Osteocyte (in vitro differentiated cells): ENCODE data around the gene NRXN2. TPM values are rescaled to one million over a fixed set of nuclear protein-coding genes. Genes with fewer than 3 reads are reported as not detected.

Experiments used
- DNase-seq: peaks from one replicate; pipeline ENCODE4 v3.0.0; 2021; ENCODE audit warnings: mixed read lengths; ENCODE audit not compliant: unreplicated experiment; ENCODE audit errors: extremely low spot score
- H3K27ac Mint-ChIP-seq: one replicate; pipeline ENCODE4 v1.8.0; 2021; ENCODE audit warnings: mild to moderate bottlenecking, mixed read lengths; ENCODE audit not compliant: unreplicated experiment
- H3K27me3 Mint-ChIP-seq: one replicate; pipeline ENCODE4 v1.8.0; 2021; ENCODE audit warnings: mixed read lengths; ENCODE audit not compliant: unreplicated experiment
- H3K36me3 Mint-ChIP-seq: one replicate; pipeline ENCODE4 v1.8.0; 2021; ENCODE audit warnings: mixed read lengths; ENCODE audit not compliant: unreplicated experiment
- H3K4me1 Mint-ChIP-seq: one replicate; pipeline ENCODE4 v1.8.0; 2021; ENCODE audit warnings: mixed read lengths; ENCODE audit not compliant: unreplicated experiment
- H3K4me3 Mint-ChIP-seq: one replicate; pipeline ENCODE4 v1.8.0; 2021; ENCODE audit warnings: mild to moderate bottlenecking, moderate library complexity, mixed read lengths; ENCODE audit not compliant: unreplicated experiment
- H3K9me3 Mint-ChIP-seq: one replicate; pipeline ENCODE4 v1.8.0; 2021; ENCODE audit warnings: mixed read lengths; ENCODE audit not compliant: unreplicated experiment
- total RNA-seq: library from RNA; stranded (reverse); gene quantifications from 2 replicates; pipeline ENCODE4 v1.2.1, GENCODE V29; 2021
- TF ChIP-seq, protein P1 (sequence below): fragments of 200-600 bp; sonication (generic); IDR thresholded peaks from 2 replicates; pipeline ENCODE4 v1.5.0; 2021; ENCODE audit warnings: antibody characterized with exemption, mild to moderate bottlenecking, moderate library complexity

NRXN2 gene
- total RNA-seq, 1 donor from 2014 or later, result 2.6 TPM

DNA sequence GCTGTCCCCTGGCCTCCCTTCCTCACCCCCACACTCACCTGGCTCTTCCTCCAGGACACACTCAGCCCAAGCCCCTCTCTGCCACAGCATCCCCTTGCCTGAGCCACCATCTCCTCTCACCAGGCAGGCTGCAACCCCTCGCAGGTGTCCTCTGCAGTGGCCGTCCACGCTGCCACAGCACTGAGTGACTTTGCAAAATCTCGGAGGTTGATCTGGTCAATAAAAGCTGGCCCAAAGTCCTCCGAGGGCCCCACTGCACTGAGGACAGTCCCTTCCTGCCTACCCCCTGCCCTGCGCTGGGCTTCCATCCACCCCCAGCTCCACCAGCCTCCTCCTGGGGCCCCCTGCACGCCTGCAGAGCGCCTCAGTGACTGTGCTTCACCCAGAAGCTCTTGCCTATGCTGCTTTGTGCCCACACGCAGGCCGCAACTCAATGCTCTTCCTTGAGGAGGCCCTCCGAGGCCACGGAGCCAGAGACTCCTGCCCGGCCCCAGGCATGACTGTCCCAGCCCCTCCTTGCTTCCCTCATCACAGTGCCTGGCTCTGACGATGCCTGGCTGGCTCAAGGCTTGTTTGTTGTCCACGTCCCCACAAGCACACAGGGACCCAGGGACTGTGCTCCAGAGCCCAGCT lies 162.7 kb downstream of the NRXN2 start:
- Mint-ChIP-seq H3K27ac (no peak overlapping the region), H3K4me1 (peaks cover 5% of the 10 kb centered on the region), H3K9me3 (no peaks in the 10 kb centered on the region), H3K27me3 (peaks cover 9% of the 10 kb centered on the region), H3K36me3 (no peaks in the 10 kb centered on the region), H3K4me3 (no peak overlapping the region)
- no peak for DNase-seq
- TF ChIP-seq, protein P1, sequence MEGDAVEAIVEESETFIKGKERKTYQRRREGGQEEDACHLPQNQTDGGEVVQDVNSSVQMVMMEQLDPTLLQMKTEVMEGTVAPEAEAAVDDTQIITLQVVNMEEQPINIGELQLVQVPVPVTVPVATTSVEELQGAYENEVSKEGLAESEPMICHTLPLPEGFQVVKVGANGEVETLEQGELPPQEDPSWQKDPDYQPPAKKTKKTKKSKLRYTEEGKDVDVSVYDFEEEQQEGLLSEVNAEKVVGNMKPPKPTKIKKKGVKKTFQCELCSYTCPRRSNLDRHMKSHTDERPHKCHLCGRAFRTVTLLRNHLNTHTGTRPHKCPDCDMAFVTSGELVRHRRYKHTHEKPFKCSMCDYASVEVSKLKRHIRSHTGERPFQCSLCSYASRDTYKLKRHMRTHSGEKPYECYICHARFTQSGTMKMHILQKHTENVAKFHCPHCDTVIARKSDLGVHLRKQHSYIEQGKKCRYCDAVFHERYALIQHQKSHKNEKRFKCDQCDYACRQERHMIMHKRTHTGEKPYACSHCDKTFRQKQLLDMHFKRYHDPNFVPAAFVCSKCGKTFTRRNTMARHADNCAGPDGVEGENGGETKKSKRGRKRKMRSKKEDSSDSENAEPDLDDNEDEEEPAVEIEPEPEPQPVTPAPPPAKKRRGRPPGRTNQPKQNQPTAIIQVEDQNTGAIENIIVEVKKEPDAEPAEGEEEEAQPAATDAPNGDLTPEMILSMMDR, result no peak

DNA sequence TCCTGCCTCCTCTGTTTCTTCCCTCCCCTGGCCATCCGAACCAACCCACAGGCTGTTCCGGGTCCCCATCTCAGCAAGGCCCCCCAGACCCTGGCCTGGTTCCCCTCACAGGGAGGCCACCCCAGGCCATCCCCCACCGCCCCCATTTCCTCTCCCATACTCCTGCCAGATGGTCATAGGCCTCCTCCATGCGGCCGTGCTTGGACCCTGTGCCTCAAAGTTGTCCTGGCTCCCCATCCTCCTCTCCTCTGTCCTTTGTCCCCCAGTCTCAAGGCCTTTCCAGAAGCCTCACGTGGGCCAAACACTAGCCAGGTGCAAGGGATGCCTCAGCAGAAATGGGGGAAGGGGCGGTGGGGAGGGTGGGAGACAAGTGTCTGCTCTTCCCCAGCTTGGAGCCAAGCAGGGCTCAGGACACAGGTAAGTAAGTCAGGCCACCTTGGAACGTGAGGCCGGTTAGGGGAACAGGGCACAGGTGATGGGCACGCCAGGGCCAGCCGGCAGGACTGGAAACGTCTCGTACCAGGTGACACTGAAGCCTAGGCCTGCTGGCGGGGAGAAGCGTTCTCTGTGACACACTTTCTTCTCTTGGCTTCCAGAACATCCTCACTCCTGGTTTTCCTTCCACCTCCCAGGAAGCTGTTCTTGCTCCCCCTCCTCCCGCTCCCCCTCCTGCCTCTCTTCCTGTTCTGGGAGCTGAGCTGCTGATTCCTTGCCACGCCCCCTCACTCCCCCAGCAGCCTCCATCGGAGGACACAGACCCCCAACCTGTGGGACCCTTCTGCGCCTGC lies 163.5 kb downstream of the NRXN2 start:
- TF ChIP-seq, protein P1, result no peak
- no peak overlapping the region for H3K4me3 Mint-ChIP-seq
- no peak for DNase-seq
- peaks cover 6% of the 10 kb centered on the region for H3K4me1 Mint-ChIP-seq
- H3K27me3 Mint-ChIP-seq, result peaks cover 8% of the 10 kb centered on the region
- H3K27ac Mint-ChIP-seq, result no peak overlapping the region
- no peaks in the 10 kb centered on the region for H3K36me3 Mint-ChIP-seq
- no peaks in the 10 kb centered on the region for H3K9me3 Mint-ChIP-seq

DNA sequence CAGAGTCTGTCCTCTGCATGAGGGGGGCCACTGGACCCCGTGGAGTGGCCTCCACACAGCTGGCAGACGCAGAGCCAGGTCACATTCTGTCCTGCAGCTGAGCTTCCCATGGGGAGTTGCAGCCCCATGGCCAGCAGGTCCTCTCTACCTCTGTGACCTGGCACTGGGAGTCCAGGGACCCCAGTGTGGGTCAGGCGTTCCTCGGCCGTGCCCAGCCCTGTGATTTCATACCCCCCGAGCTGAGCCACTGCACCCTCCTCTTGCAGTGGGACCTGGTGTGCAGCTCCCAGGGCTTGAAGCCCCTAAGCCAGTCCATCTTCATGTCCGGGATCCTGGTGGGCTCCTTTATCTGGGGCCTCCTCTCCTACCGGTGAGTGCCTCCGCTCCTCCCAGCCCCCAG lies 164.1 kb downstream of the NRXN2 start:
- H3K27me3 Mint-ChIP-seq, result peaks cover 7% of the 10 kb centered on the region
- TF ChIP-seq, protein P1, result no peak
- no peaks in the 10 kb centered on the region for H3K36me3 Mint-ChIP-seq
- H3K9me3 Mint-ChIP-seq, result no peaks in the 10 kb centered on the region
- H3K4me3 Mint-ChIP-seq, result no peak overlapping the region
- H3K27ac Mint-ChIP-seq, result no peak overlapping the region
- H3K4me1 Mint-ChIP-seq, result peaks cover 6% of the 10 kb centered on the region
- DNase-seq, result no peak

DNA sequence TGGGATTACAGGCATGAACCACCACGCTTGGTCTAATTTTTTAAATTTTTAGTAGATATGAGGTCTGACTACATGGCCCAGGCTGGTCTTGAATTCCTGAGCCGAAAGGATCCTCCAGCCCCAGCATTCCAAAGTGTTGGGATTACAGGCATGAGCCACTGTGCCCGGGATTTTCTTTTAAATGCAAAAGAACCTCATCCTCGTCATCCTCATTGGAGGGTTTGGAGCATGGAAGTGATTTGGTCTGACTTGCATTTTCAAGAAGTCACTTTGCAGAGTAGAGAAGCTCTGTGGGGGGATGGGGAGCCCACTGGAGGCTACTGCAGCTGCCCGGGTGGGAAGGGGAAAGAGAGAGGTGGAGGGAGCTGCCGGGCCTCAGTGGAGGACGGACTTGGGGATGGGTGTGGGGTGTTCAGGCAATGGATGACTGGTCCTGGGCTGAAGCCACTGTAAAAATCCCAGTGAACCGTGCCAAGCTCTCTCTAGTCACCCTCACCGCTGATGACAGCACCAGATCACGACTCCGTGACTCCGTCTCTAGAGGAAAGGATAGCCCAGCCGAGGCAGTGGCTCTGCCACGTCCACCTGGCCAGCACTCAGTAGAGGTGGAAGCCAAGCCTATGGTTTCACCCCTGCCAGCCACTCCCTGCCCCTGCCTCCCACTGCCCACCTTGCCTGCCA lies 164.8 kb downstream of the NRXN2 start:
- Mint-ChIP-seq H3K4me3 (no peak overlapping the region), H3K27me3 (peaks cover 7% of the 10 kb centered on the region), H3K9me3 (no peaks in the 10 kb centered on the region), H3K4me1 (peaks cover 7% of the 10 kb centered on the region), H3K36me3 (no peaks in the 10 kb centered on the region), H3K27ac (no peak overlapping the region)
- TF ChIP-seq, protein P1, result no peak
- DNase-seq, result no peak

DNA sequence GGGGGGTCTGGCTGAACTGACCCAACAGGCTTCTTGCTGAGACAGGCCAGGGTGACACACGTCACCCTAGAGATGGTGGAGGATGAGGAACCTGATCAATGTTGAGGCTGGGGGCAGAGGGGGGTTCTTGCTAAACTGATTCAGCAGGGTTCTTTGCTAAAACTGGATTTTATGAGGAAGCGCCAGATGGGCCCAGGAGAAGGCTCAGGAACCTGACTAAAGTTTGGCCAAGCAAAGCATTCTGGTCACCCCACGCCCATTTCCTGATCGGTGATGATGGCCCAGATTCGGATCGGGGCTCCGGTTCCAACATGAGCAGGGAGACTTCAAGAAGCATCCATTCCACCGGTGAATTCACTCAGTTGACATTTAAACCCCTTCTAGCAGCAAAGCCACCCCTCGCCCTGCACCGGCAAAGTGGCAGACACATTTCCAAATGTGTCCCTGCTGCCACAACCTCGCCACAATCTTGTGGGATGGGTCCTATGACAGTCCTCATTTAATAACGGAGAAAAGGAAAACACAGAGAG lies 166.2 kb downstream of the NRXN2 start:
- Mint-ChIP-seq H3K27ac (no peak overlapping the region), H3K9me3 (peaks cover 7% of the 10 kb centered on the region), H3K36me3 (no peaks in the 10 kb centered on the region), H3K27me3 (peaks cover 18% of the 10 kb centered on the region), H3K4me3 (no peak overlapping the region), H3K4me1 (peaks cover 7% of the 10 kb centered on the region)
- DNase-seq, result no peak
- TF ChIP-seq, protein P1, result no peak
